ENCODE measurements around the gene SPDYA.

- TF ChIP-seq POLR2A (IDR thresholded peaks at IDR 0.05) (no peak), CTCF (IDR thresholded peaks at IDR 0.05) (no peak)
Observed at GRCh38 chr2:28838971-28839370, 28.3 kb downstream of the SPDYA start.
